NCI-H1417 treated with DMSO at 0.1 percent for 48 hours (cell line): ENCODE results near the gene NR1H4.
"Not testable (repeated sequence)": the region's sequence is repeated elsewhere in the genome, so short reads cannot be mapped to it uniquely, and the experiment has no call there.

Experiments
- DNase-seq: peaks from one replicate; lab custom pipeline; 2025; lab: John Stamatoyannopoulos, UW

Gene NR1H4

DNA sequence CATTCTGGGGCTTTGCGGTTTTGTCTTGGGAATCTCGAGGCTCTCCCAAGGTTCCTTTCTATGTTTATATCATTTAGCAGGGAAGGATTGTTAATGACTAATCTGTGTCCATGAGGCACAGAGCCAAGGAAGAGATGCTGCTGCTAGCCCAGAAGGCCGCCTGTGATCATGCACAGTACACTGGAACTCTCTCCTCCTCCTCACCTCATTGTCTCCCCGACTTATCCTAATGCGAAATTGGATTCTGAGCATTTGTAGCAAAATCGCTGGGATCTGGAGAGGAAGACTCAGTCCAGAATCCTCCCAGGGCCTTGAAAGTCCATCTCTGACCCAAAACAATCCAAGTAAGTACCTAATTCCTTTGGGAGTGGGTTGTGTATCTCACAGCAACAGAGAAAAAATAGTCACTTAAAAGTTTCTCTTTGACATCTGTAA lies at the start of gene NR1H4:
TSS of gene NR1H4 (plus strand) at position 151 of the 435 bp plus-strand sequence. CDS start 19,458 bp downstream, outside the sequence.
- no peak for DNase-seq

GRCh38 chr12:100426145-100426544 lies 47.5 kb upstream of the NR1H4 start:
- DNase-seq: no peak

GRCh38 chr12:100427078-100427477 lies 46.6 kb upstream of the NR1H4 start:
- no peak for DNase-seq

DNA sequence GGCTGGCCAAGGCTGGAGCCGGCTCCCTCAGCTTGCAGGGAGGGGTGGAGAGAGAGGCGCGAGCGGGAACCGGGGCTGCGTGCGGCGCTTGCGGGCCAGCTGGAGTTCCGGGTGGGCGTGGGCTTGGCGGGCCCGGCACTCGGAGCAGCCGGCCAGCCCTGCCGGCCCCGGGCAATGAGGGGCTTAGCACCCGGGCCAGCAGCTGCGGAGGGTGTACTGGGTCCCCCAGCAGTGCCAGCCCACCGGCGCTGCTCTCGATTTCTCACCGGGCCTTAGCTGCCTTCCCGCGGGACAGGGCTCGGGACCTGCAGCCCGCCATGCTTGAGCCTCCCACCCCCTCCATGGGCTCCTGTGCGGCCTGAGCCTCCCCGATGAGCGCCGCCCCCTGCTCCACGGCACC lies 43.4 kb upstream of the NR1H4 start:
- not testable (repeated sequence) for DNase-seq

DNA sequence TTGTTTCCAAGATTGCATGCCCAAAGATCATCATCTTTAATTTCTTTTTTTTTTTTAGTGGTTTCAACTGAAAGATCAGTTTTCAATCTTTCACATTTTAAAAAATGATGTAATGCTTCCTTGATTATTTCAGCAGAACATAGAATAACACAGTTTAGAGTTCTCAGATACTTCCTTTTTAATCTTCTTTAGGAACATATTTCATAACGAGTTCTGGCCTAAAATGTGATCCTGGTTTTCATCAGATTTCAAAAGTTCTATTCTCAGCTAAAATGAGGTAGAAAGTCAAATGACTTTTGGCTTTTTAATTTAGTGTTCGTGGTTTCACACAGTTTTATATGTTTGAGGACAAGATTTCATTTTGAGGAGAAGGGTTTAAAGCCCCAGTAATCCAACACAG lies 40.0 kb upstream of the NR1H4 start:
- no peak for DNase-seq

GRCh38 chr12:100434177-100434576 lies 39.5 kb upstream of the NR1H4 start:
- no peak for DNase-seq

DNA sequence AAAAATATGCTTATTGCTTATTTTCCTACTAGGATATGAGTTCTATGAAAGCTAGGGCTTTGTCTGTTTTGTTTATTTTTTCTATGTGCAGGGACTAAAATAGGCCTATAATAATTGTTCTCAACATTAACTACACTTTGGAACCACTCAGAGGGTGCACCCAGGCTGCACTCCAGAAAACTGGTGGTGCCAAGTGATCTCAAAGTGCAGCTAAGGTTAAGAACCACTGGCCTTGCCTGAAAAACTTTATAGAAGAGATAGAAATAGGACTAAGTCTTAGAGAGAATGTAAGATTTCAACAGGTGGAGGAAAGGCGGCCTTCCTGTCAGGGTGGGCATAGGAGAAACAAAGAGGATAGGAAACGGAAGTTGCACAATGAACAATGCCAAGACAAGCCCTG lies 37.7 kb upstream of the NR1H4 start:
- DNase-seq: no peak

DNA sequence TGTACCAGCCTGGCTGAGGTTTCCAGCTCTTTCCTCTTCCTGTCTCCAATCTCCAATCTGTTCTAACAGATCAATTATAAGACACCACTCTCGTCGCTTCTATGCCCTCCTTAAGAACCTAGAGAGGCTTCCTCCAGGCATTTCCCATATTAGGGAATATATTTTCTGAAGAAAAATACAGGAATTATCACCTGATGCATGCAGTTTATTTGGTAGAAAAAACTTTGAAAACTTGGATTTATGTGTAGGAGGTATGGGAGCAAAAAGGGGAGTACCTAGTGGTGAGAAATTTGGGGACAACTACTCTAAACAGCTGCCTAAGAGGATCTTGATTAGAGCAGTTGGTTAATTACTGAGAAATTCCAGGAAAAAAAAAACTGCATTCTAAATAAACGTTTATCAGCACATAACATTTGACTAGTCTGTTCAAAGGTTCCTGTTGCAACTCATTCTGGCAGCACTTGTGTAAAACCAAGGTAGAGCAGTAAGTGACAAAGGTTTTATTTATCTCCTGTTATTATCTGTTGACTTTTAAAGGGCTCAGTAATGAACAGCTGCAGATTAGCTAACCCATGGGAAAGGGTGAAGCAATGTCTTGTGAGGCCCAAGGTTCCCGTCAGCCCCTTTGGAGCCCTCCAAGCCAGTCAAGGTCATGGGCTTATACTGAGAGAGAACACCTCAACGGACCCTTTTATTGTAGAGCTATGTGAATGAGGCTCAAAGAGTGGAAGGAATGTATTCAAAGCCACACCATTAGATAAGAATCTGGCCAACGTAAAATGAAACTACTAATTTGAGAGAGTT lies 36.4 kb upstream of the NR1H4 start:
- DNase-seq: no peak

DNA sequence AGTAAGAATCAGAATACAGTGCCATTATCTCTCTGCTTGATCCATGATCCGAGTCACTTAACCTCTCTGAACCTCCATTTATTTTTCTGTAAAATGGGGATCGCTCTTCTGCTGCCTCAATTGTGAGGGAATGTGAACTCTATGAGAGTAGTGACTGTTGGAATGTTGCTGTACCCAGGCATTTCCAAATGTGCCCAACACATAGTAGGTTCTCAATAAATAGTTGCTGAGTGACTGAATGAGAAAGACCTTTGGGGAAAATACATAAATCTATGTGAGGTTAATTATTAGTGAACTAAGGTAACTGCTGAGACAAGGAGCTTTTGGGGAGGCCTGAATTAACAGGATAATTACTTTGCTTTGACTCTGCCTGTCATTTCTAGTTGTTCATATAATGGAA lies 33.9 kb upstream of the NR1H4 start:
- DNase-seq: no peak

DNA sequence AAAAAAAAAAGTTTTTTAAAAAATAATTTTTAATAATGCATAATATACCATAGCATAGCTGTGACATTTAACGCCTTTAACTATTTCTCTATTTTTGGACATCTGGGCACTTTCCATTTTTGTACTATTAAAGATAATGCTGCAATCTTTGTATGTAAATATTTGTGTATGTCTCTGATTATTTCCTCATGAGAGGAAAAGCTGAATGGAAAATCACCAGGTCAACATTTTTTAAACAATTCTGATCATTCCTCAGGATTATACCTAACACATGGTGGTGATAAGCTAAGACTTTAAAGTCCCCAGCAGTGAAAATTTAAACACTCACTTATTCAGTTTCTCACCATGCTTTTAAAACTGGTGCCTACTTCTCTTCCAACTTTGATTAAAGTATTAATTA lies 31.3 kb upstream of the NR1H4 start:
- DNase-seq: no peak

DNA sequence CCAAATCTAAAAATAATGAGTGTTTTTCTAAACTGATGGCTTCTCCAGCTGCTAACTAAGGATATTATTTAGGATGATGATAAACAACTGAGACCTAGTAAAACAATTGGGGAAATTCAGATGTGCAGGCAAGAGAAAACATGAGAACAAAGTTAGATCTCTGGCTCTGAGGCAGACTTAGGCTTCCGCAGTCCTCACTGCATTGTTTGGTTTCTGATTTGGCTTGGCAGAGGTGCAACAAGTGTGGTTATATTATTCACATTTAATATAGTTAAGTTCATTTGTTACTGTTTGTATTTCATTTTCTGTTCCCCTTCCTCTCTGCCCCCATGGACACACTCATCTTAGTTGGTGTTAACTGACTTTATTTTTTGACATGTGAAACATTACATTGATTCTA lies 30.2 kb upstream of the NR1H4 start:
- no peak for DNase-seq

DNA sequence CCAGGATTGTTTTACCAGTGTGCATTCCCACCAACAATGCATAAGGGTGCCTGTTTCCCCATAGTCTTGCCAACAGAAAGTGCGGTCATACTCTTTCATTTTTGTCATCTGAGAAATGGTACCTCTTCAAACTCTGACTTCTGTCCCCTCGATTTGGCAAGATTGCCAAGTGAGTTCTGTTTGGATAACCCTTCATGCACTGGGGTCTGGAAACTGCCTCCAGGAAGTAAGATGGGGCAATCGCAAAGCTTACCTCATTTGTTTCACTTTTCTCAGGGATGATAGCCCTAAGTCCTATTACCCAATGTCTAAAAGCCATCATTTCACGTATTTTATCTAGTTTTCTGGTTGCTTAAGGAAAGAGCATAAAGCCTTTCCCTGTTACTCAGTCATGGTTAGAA lies 28.6 kb upstream of the NR1H4 start:
- no peak for DNase-seq

- no peak for DNase-seq
Measured at GRCh38 chr12:100447381-100447780, 26.3 kb upstream of the NR1H4 start.

DNA sequence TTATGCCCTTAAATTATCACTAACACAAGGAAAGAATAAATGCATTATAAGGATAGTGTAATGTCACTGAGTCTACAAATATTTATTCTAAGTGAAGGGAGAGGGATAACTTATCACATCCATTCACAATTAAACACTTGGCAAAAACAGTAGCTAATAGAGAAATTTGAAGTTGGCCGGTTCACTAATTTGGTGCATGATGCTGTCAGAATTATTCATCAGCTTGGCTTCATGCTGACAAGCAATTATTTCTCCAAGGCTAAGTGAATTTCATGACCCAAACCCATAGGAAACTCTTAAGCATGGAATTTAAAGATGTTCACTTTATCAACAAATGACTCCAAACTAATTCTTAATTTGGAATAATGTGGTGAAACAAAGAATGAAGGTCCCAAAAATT lies 25.0 kb upstream of the NR1H4 start:
- no peak for DNase-seq

DNA sequence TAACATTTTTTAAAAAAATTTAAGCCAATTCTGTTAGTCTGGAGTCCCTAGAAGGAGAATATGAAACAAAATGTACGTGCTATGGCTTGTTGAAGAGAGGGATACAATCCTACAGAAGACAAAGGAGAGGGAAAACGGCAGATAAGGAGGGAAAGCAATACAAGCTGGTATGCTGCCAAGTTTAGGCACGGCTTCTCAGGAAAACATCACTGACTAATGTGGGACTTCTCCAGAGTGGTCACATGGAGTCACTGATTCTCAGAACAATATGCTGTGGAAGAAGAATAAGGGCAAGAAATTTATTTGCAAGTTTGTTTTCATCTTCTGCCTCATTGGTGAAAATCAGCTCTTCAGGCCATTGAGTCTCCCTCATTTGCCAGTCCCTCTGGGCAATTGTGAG lies 22.9 kb upstream of the NR1H4 start:
- no peak for DNase-seq

GRCh38 chr12:100453951-100454350 lies 19.7 kb upstream of the NR1H4 start:
- DNase-seq: no peak

GRCh38 chr12:100455896-100456295 lies 17.8 kb upstream of the NR1H4 start:
- no peak for DNase-seq

DNA sequence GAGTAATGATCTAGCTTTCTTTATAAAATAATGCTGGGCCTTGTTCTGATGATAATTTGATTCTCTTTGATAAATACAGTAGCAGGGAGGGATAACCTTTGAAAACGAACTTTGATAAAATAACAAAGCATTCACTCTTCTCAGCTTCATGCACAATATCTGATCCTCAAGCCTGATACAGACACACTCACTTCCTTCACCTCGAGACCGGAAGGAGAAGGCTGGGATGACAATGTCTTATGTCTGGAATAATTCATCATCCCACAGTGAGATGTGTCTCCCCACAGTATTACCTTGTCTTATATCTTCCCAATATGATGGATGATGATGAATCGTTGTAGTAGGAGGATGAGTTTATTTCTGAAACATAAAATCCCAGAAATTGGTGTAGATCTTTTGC lies 15.5 kb upstream of the NR1H4 start:
- DNase-seq: no peak

DNA sequence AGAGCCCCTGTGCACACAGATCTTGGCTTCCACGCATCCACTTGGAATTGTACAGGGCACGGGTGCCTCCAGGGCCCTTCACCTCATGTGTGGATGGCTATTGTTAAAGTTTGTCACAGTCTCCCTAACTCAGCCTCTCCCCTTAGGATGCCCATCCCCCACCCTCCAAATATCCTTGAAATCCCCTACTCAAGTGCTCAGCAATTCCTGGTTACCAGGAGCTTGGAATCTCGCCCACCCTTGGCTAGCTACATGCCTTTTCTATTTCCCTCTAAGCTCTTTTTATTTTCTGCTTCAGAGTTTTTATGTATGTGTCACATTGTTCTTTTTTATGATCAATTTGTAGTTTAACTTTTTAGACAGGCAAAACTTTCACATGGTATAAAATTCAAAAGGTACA lies 13.0 kb upstream of the NR1H4 start:
- DNase-seq: no peak

DNA sequence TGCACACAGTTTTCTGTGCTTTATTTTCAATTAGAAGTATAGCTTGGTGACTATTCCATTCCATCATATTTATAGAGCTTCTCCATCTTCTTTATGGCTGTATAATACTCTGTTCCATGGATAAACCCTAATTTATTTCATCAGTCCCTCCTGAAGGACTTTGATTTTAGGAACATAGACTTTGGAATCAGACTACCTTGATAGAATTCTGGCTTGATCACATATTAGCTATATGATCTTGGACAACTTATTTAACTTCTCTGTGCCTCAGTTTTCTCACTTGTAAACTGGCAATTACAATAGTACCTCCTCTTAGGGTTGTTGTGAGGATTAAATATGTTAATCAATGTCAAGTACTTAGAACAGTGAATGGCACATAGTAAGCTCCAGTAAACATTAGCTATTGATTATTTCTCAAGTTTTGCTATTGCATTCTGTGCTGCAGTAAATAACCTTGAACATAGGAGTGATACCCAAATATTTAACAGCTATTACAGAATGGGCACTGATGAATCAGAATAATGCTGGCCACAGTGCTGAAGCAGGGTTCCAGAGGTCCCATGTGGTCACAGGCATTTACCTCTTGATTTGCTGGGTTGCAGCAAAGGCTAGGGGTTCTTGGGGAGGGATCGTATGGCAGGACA lies 12.2 kb upstream of the NR1H4 start:
- no peak for DNase-seq

DNA sequence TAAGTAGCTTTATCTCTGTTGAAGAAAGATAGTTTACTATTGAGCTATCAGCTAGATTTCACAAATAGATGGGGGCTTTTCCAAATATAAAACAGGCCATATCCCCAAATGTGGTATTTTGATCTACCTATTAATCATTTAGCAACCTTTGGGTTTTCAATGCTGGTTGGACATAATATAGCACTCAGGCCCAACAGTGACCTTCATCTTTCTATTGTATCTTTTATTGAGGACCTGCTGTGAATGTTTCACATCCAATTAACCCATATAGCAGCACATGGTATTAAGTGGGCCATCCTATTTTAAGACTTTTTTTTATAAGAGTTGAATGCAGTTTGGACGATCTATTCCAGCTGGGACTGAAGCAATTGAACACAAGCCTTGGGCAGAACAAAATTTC lies 10.0 kb upstream of the NR1H4 start:
- peak; percentile 68 for DNase-seq

DNA sequence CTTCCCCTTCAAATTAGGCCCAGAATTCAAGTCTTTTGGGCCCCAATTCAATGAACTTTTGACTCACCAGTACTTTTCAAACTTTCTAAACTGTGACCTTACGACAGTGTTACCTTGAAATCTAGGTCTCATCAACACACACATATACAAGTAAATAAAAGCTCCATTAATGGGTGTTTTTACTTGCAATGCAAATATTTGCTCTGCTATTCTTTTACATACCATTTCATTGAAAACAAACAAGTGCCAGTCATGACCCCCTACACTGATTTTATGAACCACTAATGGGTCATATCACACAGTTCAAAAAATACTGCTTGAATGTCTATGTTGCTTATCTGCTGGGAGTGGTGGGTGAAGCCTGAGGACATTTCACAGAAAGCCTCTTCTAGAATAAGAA lies 9.1 kb upstream of the NR1H4 start:
- DNase-seq: no peak

DNA sequence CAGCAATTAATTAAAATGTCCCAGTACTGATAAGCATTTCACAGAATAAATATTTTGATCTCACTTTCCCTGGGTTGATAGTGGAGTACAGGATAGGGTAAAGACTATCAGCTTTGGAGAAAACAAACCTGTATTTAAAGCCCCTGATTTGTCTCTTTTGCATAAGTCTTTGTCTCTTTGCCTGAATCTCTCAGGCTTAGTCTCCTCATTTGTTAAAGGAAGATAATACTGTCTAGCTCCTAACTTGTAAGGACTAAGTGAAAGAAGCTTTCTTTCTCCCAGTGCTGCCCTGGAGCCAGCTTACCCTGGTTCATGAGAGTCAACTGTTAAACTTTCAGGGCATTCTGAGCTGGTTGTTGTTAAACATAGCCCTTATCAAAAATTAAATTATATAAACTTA lies 5.5 kb upstream of the NR1H4 start:
- DNase-seq: no peak

DNA sequence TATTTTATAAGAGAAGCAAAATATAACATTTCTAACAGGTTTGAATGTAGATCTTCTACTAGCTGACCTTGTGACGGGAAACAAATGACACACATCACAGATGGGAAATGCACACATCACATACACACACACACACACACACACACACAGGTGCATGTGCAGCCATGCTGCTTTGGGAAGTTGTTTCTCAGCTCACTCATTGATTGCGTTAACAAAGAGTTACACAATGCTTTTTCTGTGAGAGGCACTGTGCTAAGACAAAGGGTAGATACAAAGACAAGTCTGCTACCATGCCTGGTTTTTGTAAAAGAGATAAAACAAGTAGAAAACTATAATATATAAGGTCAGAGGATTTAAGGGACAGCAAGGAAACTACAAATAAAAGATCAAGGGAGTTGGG lies 1.3 kb upstream of the NR1H4 start:
- no peak for DNase-seq
